GM10248 (cell line): ENCODE results near the gene SFRP2.

Experiments used
- CTCF ChIA-PET: fragments of 300-600 bp; sonication (Branson Sonifier 250); formaldehyde crosslinking; extraction: SDS; loops from one replicate; lab custom pipeline; 2021; ENCODE audit warnings: antibody characterized with exemption; lab: Yijun Ruan, JAX
- POLR2A ChIA-PET: fragments of 350-650 bp; sonication (Branson Sonifier 250); formaldehyde crosslinking; extraction: SDS; loops from one replicate; lab custom pipeline; 2020; ENCODE audit warnings: antibody characterized with exemption; lab: Yijun Ruan, JAX
- DNase-seq: peaks from one replicate; pipeline ENCODE4 v3.0.0; 2012; ENCODE audit errors: extremely low spot score
- TF ChIP-seq, protein P1 (sequence below): IDR thresholded peaks from 2 replicates; pipeline ENCODE4 v1.5.1; 2012; ENCODE audit warnings: mild to moderate bottlenecking, low read depth; ENCODE audit errors: extremely low read depth, missing control alignments, control extremely low read depth

The SFRP2 gene

DNA sequence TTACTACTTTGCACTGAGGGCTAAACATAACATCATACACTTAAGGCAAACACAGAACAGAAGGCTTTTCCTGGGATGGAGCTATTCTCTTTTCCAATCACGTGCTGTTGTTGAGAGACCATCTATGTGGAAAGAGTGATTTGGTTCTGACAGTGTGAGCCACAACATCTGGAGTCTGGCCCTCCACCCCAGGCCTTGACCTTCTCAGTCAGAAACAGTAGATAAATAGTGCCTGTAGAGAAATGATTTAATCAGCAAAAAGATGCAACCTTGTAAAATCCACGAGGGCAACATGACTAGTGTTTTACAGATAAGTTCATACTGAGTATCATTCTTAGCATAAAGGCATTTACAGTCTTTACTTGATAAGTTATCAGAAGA lies 10.8 kb upstream of the SFRP2 start:
- CTCF ChIA-PET: no interaction called here
- TF ChIP-seq, protein P1, sequence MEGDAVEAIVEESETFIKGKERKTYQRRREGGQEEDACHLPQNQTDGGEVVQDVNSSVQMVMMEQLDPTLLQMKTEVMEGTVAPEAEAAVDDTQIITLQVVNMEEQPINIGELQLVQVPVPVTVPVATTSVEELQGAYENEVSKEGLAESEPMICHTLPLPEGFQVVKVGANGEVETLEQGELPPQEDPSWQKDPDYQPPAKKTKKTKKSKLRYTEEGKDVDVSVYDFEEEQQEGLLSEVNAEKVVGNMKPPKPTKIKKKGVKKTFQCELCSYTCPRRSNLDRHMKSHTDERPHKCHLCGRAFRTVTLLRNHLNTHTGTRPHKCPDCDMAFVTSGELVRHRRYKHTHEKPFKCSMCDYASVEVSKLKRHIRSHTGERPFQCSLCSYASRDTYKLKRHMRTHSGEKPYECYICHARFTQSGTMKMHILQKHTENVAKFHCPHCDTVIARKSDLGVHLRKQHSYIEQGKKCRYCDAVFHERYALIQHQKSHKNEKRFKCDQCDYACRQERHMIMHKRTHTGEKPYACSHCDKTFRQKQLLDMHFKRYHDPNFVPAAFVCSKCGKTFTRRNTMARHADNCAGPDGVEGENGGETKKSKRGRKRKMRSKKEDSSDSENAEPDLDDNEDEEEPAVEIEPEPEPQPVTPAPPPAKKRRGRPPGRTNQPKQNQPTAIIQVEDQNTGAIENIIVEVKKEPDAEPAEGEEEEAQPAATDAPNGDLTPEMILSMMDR: no peak
- no peak for DNase-seq
- POLR2A ChIA-PET: no interaction called here

DNA sequence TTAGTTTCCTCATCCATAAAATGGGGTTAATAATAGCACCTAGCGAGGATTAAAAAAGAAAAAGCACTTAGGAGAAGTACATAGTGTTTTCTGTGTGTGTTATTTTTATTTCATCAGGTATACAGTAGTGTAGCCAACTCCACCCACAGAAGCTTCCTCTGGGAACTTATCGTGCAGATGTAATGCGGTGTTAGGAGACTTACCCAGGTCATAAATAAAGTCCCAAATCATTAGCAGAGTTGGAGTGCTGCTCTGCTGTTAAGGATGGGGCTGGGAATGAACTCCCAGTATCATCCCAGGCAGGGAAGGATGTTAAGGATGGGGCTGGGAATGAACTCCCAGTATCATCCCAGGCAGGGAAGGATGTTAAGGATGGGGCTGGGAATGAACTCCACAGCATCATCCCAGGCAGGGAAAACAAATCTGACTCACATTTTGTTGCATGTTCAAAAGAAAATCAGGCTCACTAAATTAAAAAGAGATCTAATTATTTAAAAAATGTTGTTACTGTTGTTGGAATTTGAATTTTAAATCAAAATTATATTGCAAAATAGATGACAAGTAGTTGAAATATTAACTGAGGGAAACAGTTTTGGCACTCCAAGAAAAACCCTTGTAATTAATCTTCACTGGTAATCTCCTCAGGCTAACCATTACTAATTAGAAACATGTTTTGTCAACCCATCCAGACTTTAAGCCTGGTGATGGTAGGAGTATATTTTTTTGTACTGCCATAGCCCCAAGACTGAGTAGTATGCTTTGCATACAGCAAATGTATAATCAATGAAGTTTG lies 10.2 kb upstream of the SFRP2 start:
- TF ChIP-seq, protein P1: no peak
- DNase-seq: no peak
- ChIA-PET CTCF (no interaction called here), POLR2A (no interaction called here)

DNA sequence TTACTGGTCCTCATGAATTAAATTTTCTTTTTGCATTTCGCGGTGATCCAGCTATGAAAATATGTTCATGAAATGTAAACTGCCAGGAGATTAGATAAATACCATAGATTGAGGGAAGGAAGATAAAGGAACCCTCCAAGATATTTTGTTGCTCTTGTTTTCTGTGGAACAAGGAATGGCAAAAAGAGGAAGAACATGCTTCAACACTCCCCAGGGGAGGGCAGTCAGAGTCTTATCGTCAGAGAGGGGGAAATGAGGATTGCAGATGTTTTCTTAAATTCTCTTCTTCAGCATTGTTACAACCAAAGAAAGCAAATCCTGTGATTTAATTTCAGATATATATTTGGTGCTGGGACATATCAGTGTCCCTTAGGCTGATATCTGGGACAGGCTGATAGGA lies 9.5 kb upstream of the SFRP2 start:
- CTCF ChIA-PET: no interaction called here
- no peak for DNase-seq
- TF ChIP-seq, protein P1: no peak
- POLR2A ChIA-PET: no interaction called here

DNA sequence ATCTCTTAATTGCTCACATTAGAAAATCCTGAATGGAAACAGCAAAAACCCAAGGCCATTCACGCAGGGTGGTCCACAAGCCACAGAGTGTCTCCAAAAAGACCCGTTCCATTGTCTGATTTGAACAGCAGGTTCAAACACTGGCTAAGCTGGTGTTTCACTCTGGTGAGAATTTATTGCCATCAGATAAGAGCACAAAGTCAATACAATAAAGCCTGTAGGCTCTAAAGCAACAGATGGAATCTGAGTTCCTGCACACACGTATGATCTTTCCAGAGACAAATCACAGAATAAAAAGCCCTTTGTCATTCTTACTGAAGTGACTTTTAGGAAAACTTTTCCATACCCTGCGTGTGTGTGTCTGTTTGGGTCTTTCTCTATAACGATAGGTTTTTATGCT lies 5.1 kb upstream of the SFRP2 start:
- CTCF ChIA-PET: interaction anchor here (1.0 to 1.4 kb wide), 3 partner anchors 11 to 19 kb away, joined by 3 to 4 read pairs (median 3); no protein-coding TSS in a partner anchor
- POLR2A ChIA-PET: no interaction called here
- no peak for DNase-seq
- TF ChIP-seq, protein P1: no peak

DNA sequence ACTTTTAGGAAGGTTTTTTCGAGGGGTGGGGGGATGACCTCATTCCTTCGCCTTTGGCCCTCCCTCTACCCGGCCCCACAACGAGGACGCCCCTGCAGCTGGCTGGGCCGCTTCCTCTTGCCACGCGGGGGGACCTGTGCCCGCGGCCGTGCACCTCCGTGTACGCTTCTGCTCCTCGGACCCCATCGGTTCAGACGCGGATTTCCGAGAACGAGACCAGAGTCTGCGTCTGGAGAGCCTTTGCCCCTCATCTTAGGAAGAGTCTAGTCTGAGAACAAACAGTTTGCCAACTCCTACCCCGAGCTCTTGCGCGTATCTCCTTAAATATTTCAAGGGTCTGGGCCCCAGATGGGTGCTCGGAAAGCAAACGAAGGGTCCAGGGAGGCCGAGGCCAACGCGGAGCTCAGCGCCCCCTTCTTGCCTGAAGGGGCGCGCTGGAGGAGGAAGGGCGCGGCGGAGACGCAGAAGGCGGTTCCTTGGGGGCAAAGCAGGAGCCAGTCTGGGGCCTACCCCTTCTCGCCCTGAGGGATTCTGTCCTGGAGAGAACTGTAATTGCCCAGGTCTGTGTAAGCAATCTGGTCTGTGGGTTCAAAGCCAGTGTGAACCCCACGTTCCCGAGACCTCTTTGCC lies 3.9 kb upstream of the SFRP2 start:
- CTCF ChIA-PET: interaction anchor here (1.4 kb wide), 1 partner anchor 9 kb away, joined by 3 read pairs; no protein-coding TSS in a partner anchor
- DNase-seq: no peak
- TF ChIP-seq, protein P1: no peak

DNA sequence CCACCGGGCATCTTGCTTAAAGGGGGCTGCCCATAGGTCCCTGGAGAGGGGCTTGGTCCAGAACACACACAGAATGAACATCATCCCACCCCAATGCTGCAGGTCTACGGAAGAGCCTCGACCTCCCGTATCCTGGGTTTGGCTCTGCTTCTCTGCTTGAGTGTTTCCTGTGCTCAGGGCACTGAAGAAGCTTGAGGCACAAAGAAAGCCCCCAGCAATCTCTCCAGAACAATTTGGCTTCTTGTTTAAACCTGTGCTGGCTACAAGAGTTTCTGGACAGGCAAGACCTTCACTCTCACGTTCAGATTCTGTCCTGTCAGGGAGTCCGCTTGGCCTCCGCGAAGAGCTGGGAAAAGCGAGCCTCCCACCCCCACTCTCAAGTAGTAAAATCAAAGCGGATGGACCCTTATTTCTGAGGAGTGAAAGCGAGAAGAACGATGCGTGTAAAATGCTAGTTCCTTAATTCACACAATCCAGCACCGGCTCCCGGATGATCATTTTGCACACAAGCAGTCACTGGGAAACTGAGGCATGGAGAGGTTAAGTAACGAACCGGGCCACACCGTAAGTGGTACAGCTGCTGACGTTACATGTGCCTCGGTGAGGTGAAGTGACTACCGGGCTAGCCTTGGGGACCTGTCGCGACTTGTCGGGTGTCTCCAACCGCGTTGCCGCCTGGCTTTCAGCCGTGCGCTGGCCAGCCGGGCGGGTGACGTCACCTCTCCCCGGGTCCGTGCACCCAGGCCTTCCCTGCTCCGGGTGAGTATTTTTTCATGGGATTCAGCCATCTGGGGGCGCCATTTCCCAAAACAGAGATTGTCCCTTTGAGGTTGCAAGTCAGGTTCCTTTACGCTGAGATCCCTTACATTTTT lies 3.1 kb upstream of the SFRP2 start:
- ChIA-PET POLR2A (no interaction called here), CTCF (no interaction called here)
- TF ChIP-seq, protein P1: no peak
- peak; percentile 25 for DNase-seq

More for the DNA sequence above, 3.9 kb upstream of the SFRP2 start:
- POLR2A ChIA-PET: no interaction called here
